ENCODE results near the gene PRR7. TPM values are rescaled to one million over a fixed set of nuclear protein-coding genes. Genes with fewer than 3 reads are reported as not detected.

The PRR7 gene
- total RNA-seq, 1 donor from 2014 or later, result 12.1 TPM

DNA sequence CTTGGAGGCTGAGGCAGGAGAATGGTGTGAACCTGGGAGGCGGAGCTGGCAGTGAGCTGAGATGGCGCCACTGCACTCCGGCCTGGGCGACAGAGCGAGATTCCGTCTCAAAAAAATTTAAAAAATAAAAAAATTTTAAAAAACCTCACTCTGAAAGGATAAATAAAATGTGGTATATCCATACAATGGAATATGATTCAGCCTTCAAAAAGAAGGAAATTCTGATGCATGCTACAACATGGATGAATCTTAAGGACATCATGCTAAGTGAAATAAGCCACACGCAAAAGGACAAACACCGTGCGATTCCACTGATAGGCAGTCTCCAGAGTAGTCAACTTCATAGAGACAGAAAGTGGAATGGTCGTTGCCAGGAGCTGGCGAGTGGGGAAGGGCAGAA is 18.4 kb downstream of the PRR7 start:
- DNase-seq (ENCODE audit: low spot score), result no peak

DNA sequence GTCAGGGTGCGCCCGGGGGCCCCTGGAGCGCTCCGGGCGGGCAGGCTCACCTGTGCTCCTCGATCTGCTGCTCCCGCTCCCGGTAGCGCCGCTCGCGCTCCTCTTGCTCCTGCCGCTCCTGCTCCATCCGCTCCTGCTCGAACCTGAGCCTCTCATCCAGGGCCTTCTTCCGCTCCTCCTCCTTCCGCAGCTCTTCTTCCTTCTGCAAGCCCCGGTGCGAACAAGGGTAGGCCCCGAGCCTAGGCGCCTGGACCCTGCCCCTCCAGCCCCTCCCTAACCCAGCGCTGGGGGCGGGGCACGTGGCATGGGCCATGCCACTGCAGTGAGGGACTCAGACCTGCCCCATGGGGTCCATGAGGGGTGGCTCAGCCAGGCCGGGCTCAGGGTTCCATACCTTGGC is 20.2 kb downstream of the PRR7 start:
- Mint-ChIP-seq H3K4me1 (ENCODE audit: low read depth) (peaks cover 10% of the 10 kb centered on the region), H3K27me3 (ENCODE audit: low read depth) (no peaks in the 10 kb centered on the region)

More for the DNA sequence above, 18.4 kb downstream of the PRR7 start:
- intact Hi-C loops (cut with micrococcal nuclease), result no loop called here
- H3K27me3 Mint-ChIP-seq (ENCODE audit: low read depth), result no peaks in the 10 kb centered on the region
- peaks cover 13% of the 10 kb centered on the region for H3K4me1 Mint-ChIP-seq (ENCODE audit: low read depth)
- no peak overlapping the region for H3K4me3 Mint-ChIP-seq (ENCODE audit: low read depth)
- H3K9me3 Mint-ChIP-seq, result no peaks in the 10 kb centered on the region
- no peak overlapping the region for H3K27ac Mint-ChIP-seq
- H3K36me3 Mint-ChIP-seq (ENCODE audit: low read depth), result peaks cover 9% of the 10 kb centered on the region

DNA sequence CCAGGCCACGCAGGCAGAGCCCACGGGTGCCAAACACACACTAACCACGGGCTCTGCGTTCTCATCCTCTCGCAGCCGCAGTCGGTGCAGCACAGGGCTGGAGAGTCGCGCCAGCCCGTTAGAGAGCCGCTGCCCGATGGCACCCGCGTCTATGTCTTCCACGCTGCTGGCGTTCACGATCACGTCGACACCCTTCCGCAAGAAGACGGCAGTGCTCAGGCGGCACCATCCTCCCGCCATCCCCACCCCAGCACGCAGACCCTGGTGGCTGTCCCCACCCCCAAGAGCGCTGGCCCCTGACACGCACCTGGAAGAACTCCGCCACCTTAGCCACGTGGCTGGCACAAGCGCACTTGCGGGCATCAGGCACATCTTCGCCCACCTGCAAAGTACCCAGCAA is 20.8 kb downstream of the PRR7 start:
- DNase-seq (ENCODE audit: low spot score), result no peak
- peaks cover 9% of the 10 kb centered on the region for H3K36me3 Mint-ChIP-seq (ENCODE audit: low read depth)
- no peaks in the 10 kb centered on the region for H3K9me3 Mint-ChIP-seq
- no peak overlapping the region for H3K27ac Mint-ChIP-seq
- H3K4me3 Mint-ChIP-seq (ENCODE audit: low read depth), result no peak overlapping the region
- no peaks in the 10 kb centered on the region for H3K27me3 Mint-ChIP-seq (ENCODE audit: low read depth)
- intact Hi-C loops (cut with micrococcal nuclease), result no loop called here
- peaks cover 4% of the 10 kb centered on the region for H3K4me1 Mint-ChIP-seq (ENCODE audit: low read depth)

More for the DNA sequence above, 20.2 kb downstream of the PRR7 start:
- H3K4me3 Mint-ChIP-seq (ENCODE audit: low read depth), result no peak overlapping the region
- no peak for DNase-seq (ENCODE audit: low spot score)
- peaks cover 9% of the 10 kb centered on the region for H3K36me3 Mint-ChIP-seq (ENCODE audit: low read depth)
- H3K9me3 Mint-ChIP-seq, result no peaks in the 10 kb centered on the region
- intact Hi-C loops (cut with micrococcal nuclease), result no loop called here
- no peak overlapping the region for H3K27ac Mint-ChIP-seq

DNA sequence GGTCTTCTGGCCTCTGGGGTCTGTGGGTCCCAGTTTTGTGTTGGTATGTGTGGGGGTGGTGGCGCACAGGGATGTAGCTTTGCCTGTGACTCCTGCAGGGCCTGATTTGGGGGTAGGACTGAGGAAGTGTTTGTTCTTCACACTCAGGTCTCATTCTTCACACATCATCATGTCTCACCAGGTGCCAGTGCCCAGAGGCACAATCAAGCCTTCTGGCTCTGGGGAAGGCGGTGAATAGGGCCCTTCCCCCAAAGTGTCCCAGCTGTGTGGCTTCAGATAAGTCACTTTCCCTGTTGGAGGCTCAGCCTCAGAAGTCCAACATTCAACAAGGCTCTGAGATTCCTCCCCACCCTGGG is 21.7 kb downstream of the PRR7 start:
- intact Hi-C loops (cut with micrococcal nuclease), result no loop called here
- H3K36me3 Mint-ChIP-seq (ENCODE audit: low read depth), result peaks cover 9% of the 10 kb centered on the region
- peaks cover 3% of the 10 kb centered on the region for H3K4me1 Mint-ChIP-seq (ENCODE audit: low read depth)
- H3K4me3 Mint-ChIP-seq (ENCODE audit: low read depth), result no peak overlapping the region
- DNase-seq (ENCODE audit: low spot score), result no peak
- H3K27me3 Mint-ChIP-seq (ENCODE audit: low read depth), result no peaks in the 10 kb centered on the region
- H3K27ac Mint-ChIP-seq, result no peak overlapping the region
- no peaks in the 10 kb centered on the region for H3K9me3 Mint-ChIP-seq

DNA sequence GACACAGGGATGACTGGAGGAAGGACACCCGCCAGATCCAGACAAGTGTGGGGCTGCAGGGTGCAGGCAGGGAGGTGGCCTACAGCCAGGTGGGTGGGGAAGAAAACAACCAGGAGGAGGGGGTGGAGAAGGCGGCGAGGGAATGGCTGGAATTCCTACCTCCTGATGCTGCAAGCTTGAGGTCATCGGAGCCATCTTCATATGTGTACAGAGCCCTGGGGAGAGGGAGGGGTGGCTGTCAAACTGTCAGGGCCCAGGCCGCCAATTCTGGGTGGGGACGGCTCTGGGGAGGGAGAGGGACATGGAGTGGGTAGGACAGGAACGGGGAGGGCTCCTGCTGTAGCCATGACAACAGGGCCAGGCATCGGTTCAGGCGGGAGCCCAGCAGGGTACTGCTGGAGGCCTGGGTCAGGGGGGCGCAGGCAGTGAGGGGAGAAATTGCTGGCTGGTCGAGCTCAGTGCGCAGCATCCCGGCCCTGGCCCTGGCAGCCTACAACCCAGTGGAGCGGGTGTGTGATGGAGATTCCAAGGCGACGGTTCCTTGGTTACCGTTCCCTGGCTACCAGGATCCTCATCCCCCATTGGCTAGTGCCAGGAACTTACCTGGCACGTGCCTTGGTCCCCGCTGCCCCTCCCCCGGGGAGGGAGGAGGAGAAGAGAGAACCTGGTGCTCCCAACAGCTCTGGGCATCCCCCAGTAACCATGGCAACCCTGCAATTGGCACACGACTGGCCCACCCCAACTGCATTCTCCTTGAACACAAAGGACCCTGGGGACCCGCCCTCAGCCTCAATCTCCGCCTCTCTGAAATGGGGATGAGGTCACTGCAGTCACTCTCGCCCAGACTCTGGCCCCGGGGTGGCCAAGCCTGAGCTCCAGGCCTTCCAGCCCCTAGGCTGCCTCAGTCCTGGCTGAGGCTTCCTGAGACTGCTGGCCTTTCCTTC is 22.3 kb downstream of the PRR7 start:
- Mint-ChIP-seq H3K4me3 (ENCODE audit: low read depth) (no peak overlapping the region), H3K27ac (no peak overlapping the region), H3K9me3 (no peaks in the 10 kb centered on the region), H3K27me3 (ENCODE audit: low read depth) (peaks cover 2% of the 10 kb centered on the region), H3K36me3 (ENCODE audit: low read depth) (peaks cover 9% of the 10 kb centered on the region), H3K4me1 (ENCODE audit: low read depth) (peaks cover 4% of the 10 kb centered on the region)
- no peak for DNase-seq (ENCODE audit: low spot score)
- intact Hi-C loops (cut with micrococcal nuclease), result no loop called here

DNA sequence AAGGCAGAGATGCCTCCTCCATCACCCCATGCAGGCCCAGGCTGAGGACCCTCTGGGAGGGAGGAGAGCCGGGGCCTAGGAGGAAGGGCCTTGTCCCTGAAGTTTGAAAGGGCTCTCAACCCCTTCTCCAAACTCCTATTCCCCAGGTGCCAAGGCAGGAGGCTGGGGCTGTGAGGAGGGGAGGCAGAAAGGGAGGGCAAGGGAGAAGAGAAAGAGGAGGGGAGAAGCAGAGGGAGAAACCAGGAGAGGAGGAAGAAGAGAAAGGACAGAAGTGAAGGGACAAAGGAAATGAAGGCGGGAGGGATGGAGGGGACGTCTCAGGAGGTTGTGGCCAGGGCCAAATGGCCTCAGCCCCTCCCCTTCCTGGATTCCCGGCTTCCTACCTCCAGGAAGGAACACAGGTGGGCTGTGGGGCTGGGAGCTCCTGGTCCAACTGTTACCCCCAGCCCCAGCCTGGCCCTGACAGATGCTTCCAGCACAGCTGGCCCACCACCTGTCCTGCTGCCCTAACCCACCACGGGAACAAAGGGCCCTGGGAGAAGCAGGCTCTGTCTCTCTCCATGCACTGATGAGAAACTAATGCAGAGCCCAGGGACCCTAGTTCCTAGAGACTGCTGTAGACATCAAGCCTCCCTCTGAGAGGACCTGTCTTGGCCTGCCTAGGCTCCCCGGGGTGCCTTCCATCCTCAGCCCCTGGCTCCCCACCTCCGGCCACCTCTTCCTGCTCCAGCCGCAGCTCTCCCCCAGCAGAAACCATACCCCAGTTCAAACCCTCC is 23.3 kb downstream of the PRR7 start:
- Mint-ChIP-seq H3K9me3 (no peaks in the 10 kb centered on the region), H3K27me3 (ENCODE audit: low read depth) (peaks cover 5% of the 10 kb centered on the region), H3K27ac (no peak overlapping the region), H3K4me3 (ENCODE audit: low read depth) (no peak overlapping the region), H3K36me3 (ENCODE audit: low read depth) (peaks cover 9% of the 10 kb centered on the region), H3K4me1 (ENCODE audit: low read depth) (peaks cover 8% of the 10 kb centered on the region)
- intact Hi-C loops (cut with micrococcal nuclease), result no loop called here
- DNase-seq (ENCODE audit: low spot score), result no peak

DNA sequence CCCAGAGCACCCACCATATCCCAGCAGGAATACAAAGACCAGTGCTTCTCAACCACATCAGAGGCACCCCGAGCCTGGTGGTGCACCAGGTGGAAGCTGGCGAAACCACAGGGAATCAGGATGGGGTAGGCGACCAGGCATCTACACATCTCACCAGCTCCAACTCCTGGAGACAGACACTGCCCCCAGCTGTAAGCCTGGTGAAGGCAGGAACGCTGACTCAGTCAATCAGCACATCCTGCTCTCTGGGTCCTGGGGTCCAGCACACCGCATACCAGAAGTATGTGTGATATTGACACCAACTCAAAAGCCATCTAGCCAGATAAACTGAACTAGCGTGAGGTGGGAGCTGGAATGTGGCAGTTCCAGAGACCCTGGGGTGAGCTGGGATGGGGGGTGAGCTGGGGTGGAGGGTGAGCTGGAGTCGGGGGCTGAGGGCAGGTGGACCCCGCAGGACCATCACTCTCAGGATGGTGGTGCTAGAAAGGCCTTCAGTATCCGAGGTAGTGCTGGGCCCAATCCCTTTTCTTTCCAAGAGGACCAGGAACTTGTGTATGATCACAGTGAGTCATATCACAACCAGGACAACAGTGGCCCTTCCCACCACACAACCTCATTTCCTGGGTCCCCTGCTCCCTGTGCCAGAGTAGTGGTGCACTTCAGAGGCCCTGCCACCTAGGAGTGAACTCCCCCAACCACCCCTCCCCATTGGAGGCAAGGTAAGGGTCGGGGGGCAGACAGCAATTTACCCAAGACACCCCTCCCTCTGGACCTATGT is 24.3 kb downstream of the PRR7 start:
- Mint-ChIP-seq H3K36me3 (ENCODE audit: low read depth) (peaks cover under 1% of the 10 kb centered on the region), H3K4me3 (ENCODE audit: low read depth) (no peak overlapping the region), H3K27me3 (ENCODE audit: low read depth) (peaks cover 5% of the 10 kb centered on the region), H3K4me1 (ENCODE audit: low read depth) (peaks cover 16% of the 10 kb centered on the region), H3K27ac (peak overlapping the region; percentile 26), H3K9me3 (no peaks in the 10 kb centered on the region)
- intact Hi-C loops (cut with micrococcal nuclease), result no loop called here
- no peak for DNase-seq (ENCODE audit: low spot score)

DNA sequence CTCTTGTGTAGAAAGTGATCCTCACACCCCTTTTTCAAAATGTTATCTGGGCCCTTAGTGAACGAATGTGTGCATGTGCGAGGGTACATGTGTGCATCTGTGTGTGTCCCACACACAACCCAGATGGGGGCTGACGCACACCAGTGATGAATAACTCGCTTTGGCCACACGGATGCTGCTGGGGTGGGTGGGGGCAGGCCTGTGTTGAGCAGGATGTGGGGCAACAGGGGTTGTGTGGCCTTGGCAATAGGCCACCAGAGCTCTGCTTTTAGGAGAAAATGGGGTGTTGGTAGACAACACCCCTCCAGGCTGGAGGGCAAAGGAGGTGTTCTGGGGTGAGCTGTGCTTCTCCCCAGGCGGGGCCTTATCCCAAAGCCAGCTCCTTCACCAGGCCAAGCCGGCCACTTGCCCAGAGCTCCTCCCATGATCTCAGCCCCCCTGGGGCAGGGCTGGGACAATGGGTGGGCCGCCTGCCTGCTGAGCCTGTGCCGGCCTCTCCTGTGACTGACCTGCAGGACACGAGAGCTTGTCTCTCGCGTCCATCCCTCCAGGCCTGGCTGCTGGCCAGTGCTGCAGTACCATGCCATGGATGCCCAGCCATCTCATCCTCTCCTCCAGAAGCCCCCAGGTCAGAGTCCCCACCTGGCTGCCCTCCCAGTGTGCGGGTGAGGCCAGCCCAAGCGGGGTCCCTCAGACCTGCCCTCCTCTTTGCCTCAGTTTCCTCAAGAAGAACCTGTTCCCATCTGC is 25.2 kb downstream of the PRR7 start:
- no peak overlapping the region for H3K27ac Mint-ChIP-seq
- DNase-seq (ENCODE audit: low spot score), result no peak

DNA sequence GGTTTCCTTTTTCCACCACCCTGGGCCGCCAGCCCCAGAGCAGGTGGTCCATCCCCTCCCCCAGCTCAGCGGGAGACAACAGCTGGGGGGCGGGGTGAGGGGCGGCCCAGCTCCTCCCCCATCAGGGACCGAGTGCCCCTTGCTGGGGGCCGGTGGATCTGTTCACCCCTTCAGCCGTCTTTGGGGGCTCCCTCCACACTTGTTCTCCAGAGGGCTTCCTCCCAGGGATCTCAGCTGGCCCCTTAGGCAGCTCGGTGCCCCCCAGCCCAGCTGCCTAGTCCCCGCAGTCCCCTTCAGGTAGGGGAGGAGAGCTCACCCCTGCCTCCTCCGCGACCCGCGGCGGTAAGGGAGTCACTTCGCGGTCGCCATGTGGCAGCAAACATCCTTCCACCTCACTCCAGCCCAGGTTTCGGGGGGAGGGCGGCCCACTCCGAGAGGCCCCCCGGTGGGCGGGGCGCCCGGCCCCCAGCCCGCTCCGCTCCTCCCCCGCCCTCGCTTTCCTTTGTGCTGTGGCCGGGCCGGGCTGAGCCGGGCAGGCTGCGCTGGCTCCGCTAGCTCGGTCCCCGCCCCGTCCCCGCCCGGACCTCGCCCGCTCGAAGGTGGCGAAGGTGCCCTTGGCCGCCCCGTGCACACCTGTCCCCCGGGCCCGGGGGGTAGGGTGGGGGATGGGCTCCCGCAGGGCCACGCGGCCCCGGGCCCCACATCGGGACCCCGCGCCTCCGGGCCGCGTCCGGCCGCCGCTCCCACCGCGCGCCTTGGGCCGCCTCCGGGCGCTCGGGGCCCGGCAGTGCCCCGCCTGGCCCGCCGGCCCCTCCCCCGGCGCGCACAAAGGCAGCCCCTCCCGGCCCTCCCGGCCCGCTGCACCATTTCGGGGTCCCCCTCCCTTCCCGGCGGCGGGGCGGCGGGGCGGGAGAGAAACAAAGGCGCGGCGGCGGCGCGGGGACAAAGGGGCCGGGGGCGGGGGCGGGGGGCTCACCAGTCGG is 26.1 kb downstream of the PRR7 start:
- Mint-ChIP-seq H3K4me1 (ENCODE audit: low read depth) (peaks cover 20% of the 10 kb centered on the region), H3K27ac (no peak overlapping the region), H3K36me3 (ENCODE audit: low read depth) (no peaks in the 10 kb centered on the region), H3K9me3 (no peaks in the 10 kb centered on the region), H3K27me3 (ENCODE audit: low read depth) (peaks cover 7% of the 10 kb centered on the region), H3K4me3 (ENCODE audit: low read depth) (peak overlapping the region; percentile 62)
- intact Hi-C loops (cut with micrococcal nuclease), result loop anchor here (1.0 kb wide), 1 partner anchor 25 kb away; the partner anchor contains the start of gene PDLIM7
- no peak for DNase-seq (ENCODE audit: low spot score)

More for the DNA sequence above, 25.2 kb downstream of the PRR7 start:
- no peaks in the 10 kb centered on the region for H3K9me3 Mint-ChIP-seq
- H3K4me3 Mint-ChIP-seq (ENCODE audit: low read depth), result peak overlapping the region; percentile 62
- H3K4me1 Mint-ChIP-seq (ENCODE audit: low read depth), result peaks cover 20% of the 10 kb centered on the region
- intact Hi-C loops (cut with micrococcal nuclease), result loop anchor here (1.0 kb wide), 1 partner anchor 26 kb away; the partner anchor contains the start of gene PDLIM7
- no peaks in the 10 kb centered on the region for H3K36me3 Mint-ChIP-seq (ENCODE audit: low read depth)
- H3K27me3 Mint-ChIP-seq (ENCODE audit: low read depth), result peaks cover 7% of the 10 kb centered on the region

DNA sequence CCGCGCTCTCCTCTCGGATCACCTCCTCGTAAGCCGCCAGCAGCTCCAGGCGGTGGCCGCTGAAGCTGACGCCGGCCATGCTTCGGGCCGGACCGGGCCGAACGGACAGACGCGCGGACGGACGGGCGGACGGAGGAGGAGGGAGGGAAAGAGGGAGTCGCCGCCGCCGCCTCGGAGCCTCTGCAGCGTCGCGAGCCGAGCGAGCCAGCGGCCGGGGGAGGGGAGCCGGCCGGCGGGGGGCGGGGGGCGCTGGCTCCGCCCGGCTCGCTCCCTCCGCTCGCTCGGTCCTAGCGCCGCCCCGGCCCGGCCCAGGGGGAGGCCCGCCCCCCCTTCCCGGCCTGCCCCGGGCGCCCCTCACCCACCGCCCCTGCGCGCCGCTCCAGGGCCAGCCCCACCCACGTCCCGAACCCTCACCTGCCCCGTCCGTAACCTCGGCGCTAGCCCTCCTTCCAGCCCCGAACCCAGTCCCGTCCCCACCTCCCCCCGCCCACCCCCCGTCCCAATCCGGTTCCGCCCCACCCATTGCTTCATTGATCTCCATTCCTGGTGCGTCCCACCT is 26.9 kb downstream of the PRR7 start, which contains the start of gene DBN1:
Gene DBN1 (minus strand): TSS at position 192 of the 559 bp plus-strand sequence. CDS start 113 bp downstream, at position 79.
- H3K4me3 Mint-ChIP-seq (ENCODE audit: low read depth), result peak within 1 kb of the TSS; percentile 86
- no peaks in the 10 kb centered on the region for H3K36me3 Mint-ChIP-seq (ENCODE audit: low read depth)
- H3K4me1 Mint-ChIP-seq (ENCODE audit: low read depth), result peaks cover 26% of the 10 kb centered on the region
- H3K27ac Mint-ChIP-seq, result peak within 1 kb of the TSS; percentile 36
- peaks cover 7% of the 10 kb centered on the region for H3K27me3 Mint-ChIP-seq (ENCODE audit: low read depth)
- no peaks in the 10 kb centered on the region for H3K9me3 Mint-ChIP-seq
- intact Hi-C loops (cut with micrococcal nuclease), result no loop called here
- DNase-seq (ENCODE audit: low spot score), result no peak

DNA sequence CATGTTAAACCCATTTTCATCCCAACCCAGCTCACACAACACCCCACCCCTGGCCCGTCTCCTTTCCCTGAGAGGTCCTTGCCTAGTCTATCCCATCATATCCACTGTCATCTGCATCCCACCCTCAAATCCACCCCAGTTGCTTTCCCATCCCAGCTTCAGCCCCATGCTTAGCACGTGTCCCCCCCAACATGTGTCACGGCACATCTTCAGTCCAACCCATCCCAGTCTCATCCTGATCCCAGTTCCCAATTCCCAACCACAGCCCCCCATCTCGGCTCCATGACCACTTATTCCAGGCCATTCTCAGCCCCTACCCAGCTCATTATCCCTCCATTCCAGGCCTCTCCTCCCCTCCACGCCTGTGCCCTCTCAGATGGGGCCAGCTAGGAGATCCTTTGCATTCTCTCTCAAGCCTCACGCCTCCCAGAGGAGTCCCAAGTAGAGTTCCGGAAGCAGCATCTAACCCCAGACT is 27.4 kb downstream of the PRR7 start:
- intact Hi-C loops (cut with micrococcal nuclease), result no loop called here
- Mint-ChIP-seq H3K27ac (peak overlapping the region; percentile 36), H3K27me3 (ENCODE audit: low read depth) (peaks cover 7% of the 10 kb centered on the region), H3K9me3 (no peaks in the 10 kb centered on the region), H3K4me3 (ENCODE audit: low read depth) (peak overlapping the region; percentile 86), H3K36me3 (ENCODE audit: low read depth) (no peaks in the 10 kb centered on the region), H3K4me1 (ENCODE audit: low read depth) (peaks cover 31% of the 10 kb centered on the region)
- DNase-seq (ENCODE audit: low spot score), result no peak
